A673 (cell line): ENCODE results near the gene MGMT.

Experiments
- CTCF ChIP-seq: fragments of 300-800, 200-600 bp; sonication (generic); conservative IDR thresholded peaks from 2 replicates; pipeline ENCODE4 v1.5.1; 2017; ENCODE audit warnings: low read depth, mild to moderate bottlenecking, antibody characterized with exemption, low read length, moderate library complexity, mixed read lengths
- EZH2 ChIP-seq: fragments of 200-600 bp; sonication (generic); IDR thresholded peaks from 2 replicates; pipeline ENCODE4 v1.6.1; 2017; ENCODE audit warnings: borderline replicate concordance, low read depth, mild to moderate bottlenecking, mixed read lengths, antibody characterized with exemption, low read length; ENCODE audit not compliant: poor library complexity, severe bottlenecking

GRCh38 chr10:129523723-129524316 lies 56.8 kb downstream of the MGMT start:
- no peak for TF ChIP-seq CTCF
- no peak for TF ChIP-seq EZH2
